Nephron progenitor cell (in vitro differentiated cells): ENCODE results near the gene WSB1.

Experiments
- DNase-seq: peaks from one replicate; pipeline ENCODE4 v3.0.0; 2021
- H3K27ac Mint-ChIP-seq: 2 replicates; pipeline ENCODE4 v1.8.0; 2021; ENCODE audit warnings: mild to moderate bottlenecking, moderate library complexity, mixed read lengths
- H3K27me3 Mint-ChIP-seq: 2 replicates; pipeline ENCODE4 v1.8.0; 2021; ENCODE audit warnings: mild to moderate bottlenecking, low read depth, mixed read lengths; ENCODE audit not compliant: poor library complexity
- H3K36me3 Mint-ChIP-seq: 2 replicates; pipeline ENCODE4 v1.8.0; 2021; ENCODE audit warnings: low read depth, mixed read lengths
- H3K4me1 Mint-ChIP-seq: 2 replicates; pipeline ENCODE4 v1.8.0; 2021; ENCODE audit warnings: mixed read lengths
- H3K4me3 Mint-ChIP-seq: 2 replicates; pipeline ENCODE4 v1.8.0; 2021; ENCODE audit warnings: mild to moderate bottlenecking, moderate library complexity, mixed read lengths
- H3K9me3 Mint-ChIP-seq: 2 replicates; pipeline ENCODE4 v1.8.0; 2021; ENCODE audit warnings: mild to moderate bottlenecking, moderate library complexity, mixed read lengths
- CTCF ChIP-seq: fragments of 200-600 bp; sonication (generic); IDR thresholded peaks from 2 replicates; pipeline ENCODE4 v1.5.0; 2021; ENCODE audit warnings: antibody characterized with exemption

Gene WSB1

GRCh38 chr17:27293898-27294688 is at the start of gene WSB1:
WSB1 (plus strand) TSS chr17:27294114; CDS start chr17:27294396, 282 bp downstream.
- Mint-ChIP-seq H3K9me3 (no peaks in the 10 kb centered on the region), H3K27ac (peak within 1 kb of the TSS; percentile 100), H3K4me1 (peaks cover 38% of the 10 kb centered on the region), H3K36me3 (peaks cover 17% of the 10 kb centered on the region), H3K27me3 (peaks cover 9% of the 10 kb centered on the region), H3K4me3 (peak within 1 kb of the TSS; percentile 96)
- TF ChIP-seq CTCF, result no peak
- peak; percentile 93 for DNase-seq

- no peaks in the 10 kb centered on the region for H3K9me3 Mint-ChIP-seq
Measured at GRCh38 chr17:27244491-27245223, 49.3 kb upstream of the WSB1 start.

GRCh38 chr17:27245230-27245696 is 48.7 kb upstream of the WSB1 start:
- peak; percentile 38 for TF ChIP-seq CTCF
- DNase-seq, result peak; percentile 59
- Mint-ChIP-seq H3K9me3 (no peaks in the 10 kb centered on the region), H3K4me3 (no peak overlapping the region), H3K27ac (no peak overlapping the region), H3K36me3 (no peaks in the 10 kb centered on the region), H3K27me3 (peaks cover 30% of the 10 kb centered on the region), H3K4me1 (peaks cover 23% of the 10 kb centered on the region)

More at GRCh38 chr17:27244491-27245223, 49.3 kb upstream of the WSB1 start:
- Mint-ChIP-seq H3K4me1 (peaks cover 23% of the 10 kb centered on the region), H3K4me3 (no peak overlapping the region), H3K36me3 (no peaks in the 10 kb centered on the region), H3K27me3 (peaks cover 29% of the 10 kb centered on the region), H3K27ac (no peak overlapping the region)
- DNase-seq, result peak; percentile 23
- no peak for TF ChIP-seq CTCF

- H3K4me3 Mint-ChIP-seq, result no peak overlapping the region
Measured at GRCh38 chr17:27246537-27246936, 47.4 kb upstream of the WSB1 start.

More at GRCh38 chr17:27246537-27246936, 47.4 kb upstream of the WSB1 start:
- no peak for DNase-seq
- H3K27ac Mint-ChIP-seq, result no peak overlapping the region
- no peak for TF ChIP-seq CTCF
- no peaks in the 10 kb centered on the region for H3K36me3 Mint-ChIP-seq
- peaks cover 36% of the 10 kb centered on the region for H3K27me3 Mint-ChIP-seq
- no peaks in the 10 kb centered on the region for H3K9me3 Mint-ChIP-seq
- peaks cover 18% of the 10 kb centered on the region for H3K4me1 Mint-ChIP-seq
